ENCODE results near the gene EPN2.

GRCh38 chr17:19364699-19365498 lies 127.7 kb downstream of the EPN2 start:
- no peak for TF ChIP-seq CTCF (IDR thresholded peaks at IDR 0.05)
- no peak for TF ChIP-seq POLR2A (IDR thresholded peaks at IDR 0.05)

Data from uterus (tissue), 2 donors.